Measurements from ENCODE around the gene VPS33A.
A peak's percentile ranks its signal among the peaks of the same experiment; 100 is the strongest.
"Not testable (repeated sequence)": the region's sequence is repeated elsewhere in the genome, so short reads cannot be mapped to it uniquely, and the experiment has no call there.

Gene VPS33A

GRCh38 chr12:122266230-122266901 lies at the start of gene VPS33A:
VPS33A (minus strand) TSS chr12:122266494; CDS start chr12:122266408, 86 bp downstream.
- peak; percentile 99 for DNase-seq

- DNase-seq: no peak
Observed at GRCh38 chr12:122312926-122313325, 46.6 kb upstream of the VPS33A start.

GRCh38 chr12:122311696-122312095 lies 45.4 kb upstream of the VPS33A start:
- no peak for DNase-seq

GRCh38 chr12:122310626-122311333 lies 44.5 kb upstream of the VPS33A start:
- no peak for DNase-seq

- DNase-seq: no peak
Observed at GRCh38 chr12:122309564-122310121, 43.3 kb upstream of the VPS33A start.

GRCh38 chr12:122308811-122309210 lies 42.5 kb upstream of the VPS33A start:
- no peak for DNase-seq

GRCh38 chr12:122306407-122306806 lies 40.1 kb upstream of the VPS33A start:
- DNase-seq: peak; percentile 41

- no peak for DNase-seq
Observed at GRCh38 chr12:122304924-122305323, 38.6 kb upstream of the VPS33A start.

GRCh38 chr12:122303068-122303467 lies 36.8 kb upstream of the VPS33A start:
- DNase-seq: no peak

- no peak for DNase-seq
Observed at GRCh38 chr12:122298071-122298748, 31.9 kb upstream of the VPS33A start.

GRCh38 chr12:122297494-122297893 lies 31.2 kb upstream of the VPS33A start:
- no peak for DNase-seq

- DNase-seq: no peak
Observed at GRCh38 chr12:122295877-122296276, 29.6 kb upstream of the VPS33A start.

GRCh38 chr12:122293081-122293480 lies 26.8 kb upstream of the VPS33A start:
- DNase-seq: no peak

GRCh38 chr12:122291431-122291830 lies 25.1 kb upstream of the VPS33A start:
- DNase-seq: no peak

GRCh38 chr12:122283680-122284079 lies 17.4 kb upstream of the VPS33A start:
- DNase-seq: peak; percentile 26

GRCh38 chr12:122282061-122282460 lies 15.8 kb upstream of the VPS33A start:
- DNase-seq: no peak

GRCh38 chr12:122276242-122276641 lies 9.9 kb upstream of the VPS33A start:
- DNase-seq: no peak

- DNase-seq: no peak
Observed at GRCh38 chr12:122275459-122275858, 9.2 kb upstream of the VPS33A start.

- peak; percentile 76 for DNase-seq
Observed at GRCh38 chr12:122265886-122266229, 436 bp downstream of the VPS33A start.

- DNase-seq: no peak
Observed at GRCh38 chr12:122265476-122265875, 818 bp downstream of the VPS33A start.

GRCh38 chr12:122260735-122261134 lies 5.6 kb downstream of the VPS33A start:
- DNase-seq: not testable (repeated sequence)

GRCh38 chr12:122258939-122259338 lies 7.4 kb downstream of the VPS33A start:
- not testable (repeated sequence) for DNase-seq

- not testable (repeated sequence) for DNase-seq
Observed at GRCh38 chr12:122258462-122258861, 7.8 kb downstream of the VPS33A start.

GRCh38 chr12:122250536-122250935 lies 15.8 kb downstream of the VPS33A start:
- DNase-seq: no peak
